SU-DHL-6 (cell line): ENCODE results near the gene SUCLG1.

Experiments
- H2AFZ ChIP-seq: fragments of 200-600 bp; sonication (generic); 2 replicates; pipeline ENCODE4 v1.6.1; 2014; ENCODE audit warnings: low read depth, mild to moderate bottlenecking, moderate library complexity, mixed read lengths, antibody characterized with exemption, low read length; ENCODE audit not compliant: severe bottlenecking
- H3F3A ChIP-seq: fragments of 200-600 bp; shearing (Covaris generic); 2 replicates; pipeline ENCODE4 v1.6.0; 2016; ENCODE audit warnings: antibody characterized with exemption, mild to moderate bottlenecking; ENCODE audit not compliant: insufficient read depth
- H3K27ac ChIP-seq: fragments of 200-600 bp; sonication (generic); 2 replicates; pipeline ENCODE4 v1.5.1; 2016; ENCODE audit warnings: low read depth, mild to moderate bottlenecking, low read length, moderate library complexity, mixed read lengths
- H3K27me3 ChIP-seq: fragments of 200-600 bp; sonication (generic), shearing (Covaris generic); 2 replicates; pipeline ENCODE4 v1.6.0; 2014; ENCODE audit warnings: mild to moderate bottlenecking, low read length
- H3K36me3 ChIP-seq: fragments of 200-600 bp; sonication (generic); 2 replicates; pipeline ENCODE4 v1.6.1; 2014; ENCODE audit warnings: mild to moderate bottlenecking, low read length, mixed read lengths
- H3K4me2 ChIP-seq: fragments of 300-600, 200-600 bp; shearing (Covaris generic), sonication (generic); 2 replicates; pipeline ENCODE4 v1.6.0; 2014; ENCODE audit warnings: low read length, low read depth, mild to moderate bottlenecking; ENCODE audit not compliant: poor library complexity, severe bottlenecking
- H3K4me3 ChIP-seq: fragments of 200-600 bp; sonication (generic); 2 replicates; pipeline ENCODE4 v1.5.1; 2014; ENCODE audit warnings: antibody characterized with exemption, low read length, mild to moderate bottlenecking, mixed read lengths; ENCODE audit not compliant: insufficient read depth, poor library complexity, severe bottlenecking
- H3K79me2 ChIP-seq: fragments of 200-600 bp; sonication (generic); 2 replicates; pipeline ENCODE4 v1.6.1; 2014; ENCODE audit warnings: mild to moderate bottlenecking, low read length, moderate library complexity; ENCODE audit not compliant: insufficient read depth
- H3K9ac ChIP-seq: fragments of 200-600 bp; sonication (generic); 2 replicates; pipeline ENCODE4 v1.7.0; 2014; ENCODE audit warnings: mild to moderate bottlenecking, low read length
- H3K9me2 ChIP-seq: fragments of 200-600 bp; sonication (generic); replicated peaks from 2 replicates; pipeline ENCODE4 v1.6.1; 2014; ENCODE audit warnings: low read length; ENCODE audit not compliant: insufficient read depth
- H3K9me3 ChIP-seq: fragments of 200-600 bp; sonication (generic); 2 replicates; pipeline ENCODE4 v1.6.1; 2014; ENCODE audit warnings: low read length, mixed read lengths; ENCODE audit not compliant: insufficient read depth
- H4K20me1 ChIP-seq: fragments of 200-600 bp; sonication (generic); 2 replicates; pipeline ENCODE4 v1.6.1; 2014; ENCODE audit warnings: low read depth, mild to moderate bottlenecking, antibody characterized with exemption, low read length, moderate library complexity, mixed read lengths
- EZH2phosphoT487 ChIP-seq: fragments of 200-600 bp; sonication (generic), shearing (Covaris generic); conservative IDR thresholded peaks from 2 replicates; pipeline ENCODE4 v1.6.1; 2018; ENCODE audit warnings: mild to moderate bottlenecking, antibody characterized with exemption, low read length, moderate library complexity, mixed read lengths
- TF ChIP-seq, protein P1 (sequence below): fragments of 200-600 bp; sonication (generic); IDR thresholded peaks from one replicate; pipeline ENCODE4 v1.5.1; 2017; ENCODE audit warnings: antibody characterized with exemption, mild to moderate bottlenecking, low read length, moderate library complexity; ENCODE audit not compliant: insufficient read depth, poor library complexity, severe bottlenecking

Gene SUCLG1

DNA sequence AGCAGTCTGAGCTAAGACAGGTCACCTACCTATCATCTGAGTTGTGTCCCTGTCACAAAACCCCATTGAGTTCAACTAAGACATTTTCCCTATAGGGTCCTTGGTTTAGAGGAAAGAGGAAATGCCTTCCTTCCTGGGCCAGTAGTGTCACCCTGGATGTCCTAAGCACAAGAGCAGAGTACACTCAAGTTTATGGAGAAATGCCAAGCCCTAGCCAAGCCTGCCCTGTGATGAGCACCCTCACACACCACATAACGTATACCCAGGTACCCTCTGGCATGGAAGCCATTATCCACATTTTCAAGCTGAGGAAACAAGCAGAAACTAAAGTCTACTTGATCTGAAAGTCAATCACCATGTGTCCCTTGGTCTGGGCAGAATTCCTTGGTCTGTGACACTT is 37.3 kb downstream of the SUCLG1 start:
- Histone ChIP-seq H3K9me2 (no peaks in the 10 kb centered on the region), H3K4me3 (no peak overlapping the region)

DNA sequence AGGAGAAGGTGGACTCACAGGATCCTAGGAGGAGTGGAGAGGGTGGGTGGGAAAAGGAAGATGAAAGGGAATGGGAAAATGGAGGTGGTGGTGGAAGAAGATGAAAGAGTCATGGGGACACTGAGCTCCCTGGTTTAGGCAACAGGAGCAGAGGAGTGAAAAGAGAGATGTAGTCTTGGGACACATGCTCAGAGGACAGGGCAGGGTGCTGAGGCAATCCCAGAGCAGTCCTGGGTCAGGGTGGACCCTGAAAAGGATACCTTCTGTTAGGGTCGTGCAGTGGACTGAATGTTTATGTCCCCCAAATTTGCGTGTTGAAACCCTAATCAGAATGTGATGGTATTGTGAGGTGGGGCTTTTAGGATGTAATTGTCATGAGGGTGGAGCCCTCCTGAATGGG is 37.9 kb downstream of the SUCLG1 start:
- H3K27ac ChIP-seq: no peak overlapping the region
- TF ChIP-seq, protein P1, sequence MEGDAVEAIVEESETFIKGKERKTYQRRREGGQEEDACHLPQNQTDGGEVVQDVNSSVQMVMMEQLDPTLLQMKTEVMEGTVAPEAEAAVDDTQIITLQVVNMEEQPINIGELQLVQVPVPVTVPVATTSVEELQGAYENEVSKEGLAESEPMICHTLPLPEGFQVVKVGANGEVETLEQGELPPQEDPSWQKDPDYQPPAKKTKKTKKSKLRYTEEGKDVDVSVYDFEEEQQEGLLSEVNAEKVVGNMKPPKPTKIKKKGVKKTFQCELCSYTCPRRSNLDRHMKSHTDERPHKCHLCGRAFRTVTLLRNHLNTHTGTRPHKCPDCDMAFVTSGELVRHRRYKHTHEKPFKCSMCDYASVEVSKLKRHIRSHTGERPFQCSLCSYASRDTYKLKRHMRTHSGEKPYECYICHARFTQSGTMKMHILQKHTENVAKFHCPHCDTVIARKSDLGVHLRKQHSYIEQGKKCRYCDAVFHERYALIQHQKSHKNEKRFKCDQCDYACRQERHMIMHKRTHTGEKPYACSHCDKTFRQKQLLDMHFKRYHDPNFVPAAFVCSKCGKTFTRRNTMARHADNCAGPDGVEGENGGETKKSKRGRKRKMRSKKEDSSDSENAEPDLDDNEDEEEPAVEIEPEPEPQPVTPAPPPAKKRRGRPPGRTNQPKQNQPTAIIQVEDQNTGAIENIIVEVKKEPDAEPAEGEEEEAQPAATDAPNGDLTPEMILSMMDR: no peak
- TF ChIP-seq EZH2phosphoT487: no peak
- H3K79me2 ChIP-seq: no peaks in the 10 kb centered on the region
- no peak overlapping the region for H3K4me3 ChIP-seq
- no peaks in the 10 kb centered on the region for H3F3A ChIP-seq
- H2AFZ ChIP-seq: no peak overlapping the region
- no peaks in the 10 kb centered on the region for H3K27me3 ChIP-seq
- H4K20me1 ChIP-seq: no peaks in the 10 kb centered on the region
- H3K9ac ChIP-seq: no peak overlapping the region
- no peaks in the 10 kb centered on the region for H3K9me2 ChIP-seq
- peaks cover 5% of the 10 kb centered on the region; the same call in 1 of the 2 replicates for H3K36me3 ChIP-seq
- H3K9me3 ChIP-seq: no peaks in the 10 kb centered on the region
- H3K4me2 ChIP-seq: no peak overlapping the region

More for the DNA sequence above, 37.3 kb downstream of the SUCLG1 start:
- Histone ChIP-seq H3K27ac (no peak overlapping the region), H3F3A (no peaks in the 10 kb centered on the region), H3K4me2 (no peak overlapping the region), H3K36me3 (peaks cover 5% of the 10 kb centered on the region; the same call in 1 of the 2 replicates), H4K20me1 (no peaks in the 10 kb centered on the region), H3K9me3 (no peaks in the 10 kb centered on the region), H3K79me2 (no peaks in the 10 kb centered on the region), H2AFZ (no peak overlapping the region), H3K9ac (no peak overlapping the region), H3K27me3 (no peaks in the 10 kb centered on the region)
- no peak for TF ChIP-seq EZH2phosphoT487
- TF ChIP-seq, protein P1: no peak

DNA sequence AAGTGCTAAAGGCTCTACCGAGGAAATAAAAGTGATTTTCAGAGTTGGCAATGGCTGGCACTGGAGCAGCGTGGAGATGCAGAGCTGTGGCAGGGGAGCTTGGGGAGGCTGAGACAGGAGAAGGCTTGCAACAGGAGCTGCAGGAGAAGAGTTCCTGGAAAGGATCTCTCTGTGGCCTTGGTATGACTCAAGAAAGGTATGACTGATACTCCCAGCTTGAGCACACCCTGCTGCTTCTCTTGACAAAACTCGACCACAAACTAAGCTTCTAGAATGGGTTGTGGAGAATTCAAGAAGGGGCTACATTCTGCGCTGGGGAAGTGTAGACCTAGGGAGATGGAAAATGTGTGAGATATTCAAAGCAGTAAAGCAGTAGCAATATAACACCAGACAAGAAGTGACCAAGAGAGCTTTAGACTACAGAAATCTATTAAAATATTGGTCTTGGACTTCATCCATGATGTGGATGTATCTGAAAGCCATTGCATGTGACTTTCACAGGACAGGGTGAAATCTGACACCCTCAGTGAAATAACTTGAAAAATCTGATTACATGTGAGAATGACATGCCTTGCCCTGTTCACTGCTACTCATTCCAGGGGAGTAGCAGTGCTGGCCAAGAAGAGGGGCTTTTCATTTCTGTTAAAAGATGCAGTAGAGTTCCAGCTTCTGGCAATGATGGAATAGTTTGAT is 41.5 kb downstream of the SUCLG1 start:
- Histone ChIP-seq H3K9ac (no peak overlapping the region), H3K9me3 (no peaks in the 10 kb centered on the region), H3K27me3 (no peaks in the 10 kb centered on the region), H4K20me1 (no peaks in the 10 kb centered on the region), H3K27ac (no peak overlapping the region), H3K4me3 (no peak overlapping the region), H3F3A (no peaks in the 10 kb centered on the region), H3K79me2 (no peaks in the 10 kb centered on the region), H3K36me3 (no peaks in the 10 kb centered on the region), H2AFZ (no peak overlapping the region), H3K9me2 (no peaks in the 10 kb centered on the region), H3K4me2 (no peak overlapping the region)
- TF ChIP-seq, protein P1: no peak
- TF ChIP-seq EZH2phosphoT487: no peak
